MM.1S (cell line): ENCODE results near the gene FUS.
"Not testable (repeated sequence)": the region's sequence is repeated elsewhere in the genome, so short reads cannot be mapped to it uniquely, and the experiment has no call there.

Experiments used
- DNase-seq: peaks from one replicate; pipeline ENCODE4 v3.0.0-alpha.2; 2015
- H2AFZ ChIP-seq: fragments of 300-600 bp; sonication (generic); 2 replicates; pipeline ENCODE4 v1.6.0; 2016; ENCODE audit warnings: antibody characterized with exemption, low read length
- H3F3A ChIP-seq: fragments of 300-600 bp; sonication (generic); 2 replicates; pipeline ENCODE4 v1.6.1; 2016; ENCODE audit warnings: mild to moderate bottlenecking, antibody characterized with exemption, low read length, moderate library complexity, mixed read lengths; ENCODE audit not compliant: insufficient read depth
- H3K27ac ChIP-seq: fragments of 300-600 bp; sonication (generic); 2 replicates; pipeline ENCODE4 v1.5.1; 2016; ENCODE audit warnings: mild to moderate bottlenecking, low read length
- H3K27me3 ChIP-seq: fragments of 300-600 bp; sonication (generic); replicated peaks from 2 replicates; pipeline ENCODE4 v1.6.0; 2016; ENCODE audit warnings: low read length; ENCODE audit not compliant: insufficient read depth
- H3K36me3 ChIP-seq: fragments of 300-600 bp; sonication (generic); replicated peaks from 2 replicates; pipeline ENCODE4 v1.6.1; 2016; ENCODE audit warnings: mild to moderate bottlenecking, low read length, mixed read lengths; ENCODE audit not compliant: insufficient read depth
- H3K4me1 ChIP-seq: fragments of 300-600 bp; sonication (generic); 2 replicates; pipeline ENCODE4 v1.6.1; 2016; ENCODE audit warnings: low read length, mixed read lengths
- H3K4me2 ChIP-seq: fragments of 300-600 bp; sonication (generic); 2 replicates; pipeline ENCODE4 v1.6.0; 2016; ENCODE audit warnings: low read depth, low read length
- H3K4me3 ChIP-seq: fragments of 300-600 bp; sonication (generic); 2 replicates; pipeline ENCODE4 v1.5.1; 2016; ENCODE audit warnings: low read length, mixed read lengths
- H3K79me2 ChIP-seq: fragments of 300-600 bp; sonication (generic); 2 replicates; pipeline ENCODE4 v1.6.1; 2016; ENCODE audit warnings: mixed run types, low read length, mixed read lengths
- H3K9ac ChIP-seq: fragments of 300-600 bp; sonication (generic); 2 replicates; pipeline ENCODE4 v1.6.1; 2016; ENCODE audit warnings: low read length, mixed read lengths
- H3K9me2 ChIP-seq: fragments of 300-600 bp; sonication (generic); replicated peaks from 2 replicates; pipeline ENCODE4 v1.6.1; 2016; ENCODE audit warnings: mild to moderate bottlenecking, low read length, mixed read lengths; ENCODE audit not compliant: insufficient read depth
- H3K9me3 ChIP-seq: fragments of 300-600 bp; sonication (generic); replicated peaks from 2 replicates; pipeline ENCODE4 v1.6.1; 2016; ENCODE audit warnings: mild to moderate bottlenecking, low read length, mixed read lengths; ENCODE audit not compliant: insufficient read depth
- H4K20me1 ChIP-seq: fragments of 300-600 bp; sonication (generic); 2 replicates; pipeline ENCODE4 v1.6.1; 2016; ENCODE audit warnings: mild to moderate bottlenecking, low read length, moderate library complexity, mixed read lengths; ENCODE audit not compliant: insufficient read depth
- EZH2 ChIP-seq: fragments of 300-600 bp; sonication (generic); optimal IDR thresholded peaks from 2 replicates; pipeline ENCODE3; 2017; ENCODE audit warnings: low read depth, mild to moderate bottlenecking, antibody characterized with exemption, low read length, mixed read lengths
- EZH2phosphoT487 ChIP-seq: fragments of 300-600 bp; sonication (generic); IDR thresholded peaks from 2 replicates; pipeline ENCODE4 v1.6.1; 2018; ENCODE audit warnings: antibody characterized with exemption, low read length
- TF ChIP-seq, protein P1 (sequence below): fragments of 300-600 bp; sonication (generic); IDR thresholded peaks from 2 replicates; pipeline ENCODE4 v1.5.1; 2016; ENCODE audit warnings: antibody characterized with exemption, low read length, mixed read lengths

The FUS gene

DNA sequence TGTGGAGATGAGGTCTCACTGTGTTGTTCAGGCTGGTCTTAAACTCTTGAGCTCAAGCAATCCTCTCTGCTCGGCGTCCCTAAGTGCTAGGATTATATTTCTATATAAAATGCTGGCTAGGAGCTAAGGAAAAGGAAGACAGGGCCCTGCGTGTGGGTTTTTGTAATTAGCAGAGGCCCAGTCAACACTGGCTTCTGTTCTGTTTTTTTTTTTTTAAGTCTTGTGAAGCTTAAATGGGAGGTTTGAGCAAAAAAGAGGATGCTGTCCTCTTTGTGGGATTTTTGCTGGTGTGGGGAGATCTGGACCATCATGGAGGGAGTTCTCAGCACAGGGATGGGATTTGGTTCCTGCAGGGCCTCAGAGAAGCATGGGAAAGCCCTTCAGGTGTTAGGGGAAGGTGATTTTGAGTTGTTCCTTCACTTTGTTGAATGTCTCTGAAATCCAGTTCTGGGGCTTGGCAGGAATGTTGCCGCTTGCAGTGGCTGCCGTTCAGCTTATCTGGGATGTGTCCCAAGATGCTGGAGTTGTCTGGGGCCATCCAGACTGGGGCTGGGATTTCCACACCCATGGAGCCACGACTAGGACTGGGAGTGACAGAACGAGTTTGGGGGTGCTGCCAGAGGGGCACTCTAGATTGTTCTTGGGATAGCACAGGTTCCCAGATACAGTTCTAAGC, 18.4 kb downstream of the FUS start:
- no peaks in the 10 kb centered on the region for H3K79me2 ChIP-seq
- H3K27me3 ChIP-seq = no peaks in the 10 kb centered on the region
- H4K20me1 ChIP-seq = no peaks in the 10 kb centered on the region
- H3K4me2 ChIP-seq = no peak overlapping the region
- H3K4me1 ChIP-seq = peaks cover 10% of the 10 kb centered on the region
- H3K9me3 ChIP-seq = no peaks in the 10 kb centered on the region
- no peak overlapping the region for H3K9ac ChIP-seq
- TF ChIP-seq EZH2phosphoT487 = no peak
- TF ChIP-seq, protein P1, sequence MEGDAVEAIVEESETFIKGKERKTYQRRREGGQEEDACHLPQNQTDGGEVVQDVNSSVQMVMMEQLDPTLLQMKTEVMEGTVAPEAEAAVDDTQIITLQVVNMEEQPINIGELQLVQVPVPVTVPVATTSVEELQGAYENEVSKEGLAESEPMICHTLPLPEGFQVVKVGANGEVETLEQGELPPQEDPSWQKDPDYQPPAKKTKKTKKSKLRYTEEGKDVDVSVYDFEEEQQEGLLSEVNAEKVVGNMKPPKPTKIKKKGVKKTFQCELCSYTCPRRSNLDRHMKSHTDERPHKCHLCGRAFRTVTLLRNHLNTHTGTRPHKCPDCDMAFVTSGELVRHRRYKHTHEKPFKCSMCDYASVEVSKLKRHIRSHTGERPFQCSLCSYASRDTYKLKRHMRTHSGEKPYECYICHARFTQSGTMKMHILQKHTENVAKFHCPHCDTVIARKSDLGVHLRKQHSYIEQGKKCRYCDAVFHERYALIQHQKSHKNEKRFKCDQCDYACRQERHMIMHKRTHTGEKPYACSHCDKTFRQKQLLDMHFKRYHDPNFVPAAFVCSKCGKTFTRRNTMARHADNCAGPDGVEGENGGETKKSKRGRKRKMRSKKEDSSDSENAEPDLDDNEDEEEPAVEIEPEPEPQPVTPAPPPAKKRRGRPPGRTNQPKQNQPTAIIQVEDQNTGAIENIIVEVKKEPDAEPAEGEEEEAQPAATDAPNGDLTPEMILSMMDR = no peak
- no peak for TF ChIP-seq EZH2
- H3F3A ChIP-seq = peaks cover 15% of the 10 kb centered on the region; the same call in 1 of the 2 replicates
- no peaks in the 10 kb centered on the region for H3K9me2 ChIP-seq
- no peak overlapping the region for H3K4me3 ChIP-seq
- H2AFZ ChIP-seq = no peak overlapping the region
- H3K27ac ChIP-seq = no peak overlapping the region
- DNase-seq = no peak
- H3K36me3 ChIP-seq = 0 out of 2 replicates have a peak, but pooled peaks cover under 1% of the 10 kb centered on the region

DNA sequence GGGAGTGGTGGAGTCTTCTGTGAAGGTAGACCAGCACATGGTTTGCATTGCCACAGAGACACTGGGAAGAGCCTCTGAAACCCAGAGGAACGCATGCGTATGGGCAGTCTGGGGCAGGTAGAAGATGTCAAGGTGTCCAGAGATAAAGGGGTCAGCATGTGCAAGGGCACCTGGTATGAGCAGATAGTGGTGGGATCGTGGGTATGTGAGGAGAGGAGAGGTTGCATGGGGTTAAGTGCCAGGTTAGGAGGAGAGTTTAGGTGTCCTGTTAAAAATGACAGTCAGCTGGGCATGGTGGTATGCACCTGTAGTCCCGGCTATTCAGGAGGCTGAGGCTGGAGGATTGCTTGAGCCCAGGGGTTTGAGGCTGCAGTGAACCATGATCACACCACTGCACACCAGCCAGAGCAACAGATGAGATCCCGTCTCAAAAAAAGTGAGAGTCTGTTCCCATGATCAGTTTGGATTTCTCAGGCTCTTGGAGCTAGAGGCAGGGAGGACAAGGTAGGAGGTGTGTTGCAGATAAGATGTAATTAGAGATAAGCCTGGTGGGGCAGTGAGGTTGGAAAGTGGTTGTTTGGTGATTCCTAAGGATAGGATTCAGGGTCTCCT, 19.6 kb downstream of the FUS start:
- no peaks in the 10 kb centered on the region for H3K36me3 ChIP-seq
- no peaks in the 10 kb centered on the region for H4K20me1 ChIP-seq
- no peak overlapping the region for H3K27ac ChIP-seq
- H2AFZ ChIP-seq = no peak overlapping the region
- peaks cover 15% of the 10 kb centered on the region; the same call in 1 of the 2 replicates for H3F3A ChIP-seq
- H3K9ac ChIP-seq = no peak overlapping the region
- no peak for DNase-seq
- TF ChIP-seq EZH2phosphoT487 = no peak
- no peak for TF ChIP-seq EZH2
- TF ChIP-seq, protein P1 = no peak
- H3K9me2 ChIP-seq = no peaks in the 10 kb centered on the region
- H3K27me3 ChIP-seq = no peaks in the 10 kb centered on the region
- peaks cover 10% of the 10 kb centered on the region; the same call in 1 of the 2 replicates for H3K4me1 ChIP-seq
- H3K4me3 ChIP-seq = no peak overlapping the region
- H3K79me2 ChIP-seq = no peaks in the 10 kb centered on the region
- no peaks in the 10 kb centered on the region for H3K9me3 ChIP-seq
- no peak overlapping the region for H3K4me2 ChIP-seq

DNA sequence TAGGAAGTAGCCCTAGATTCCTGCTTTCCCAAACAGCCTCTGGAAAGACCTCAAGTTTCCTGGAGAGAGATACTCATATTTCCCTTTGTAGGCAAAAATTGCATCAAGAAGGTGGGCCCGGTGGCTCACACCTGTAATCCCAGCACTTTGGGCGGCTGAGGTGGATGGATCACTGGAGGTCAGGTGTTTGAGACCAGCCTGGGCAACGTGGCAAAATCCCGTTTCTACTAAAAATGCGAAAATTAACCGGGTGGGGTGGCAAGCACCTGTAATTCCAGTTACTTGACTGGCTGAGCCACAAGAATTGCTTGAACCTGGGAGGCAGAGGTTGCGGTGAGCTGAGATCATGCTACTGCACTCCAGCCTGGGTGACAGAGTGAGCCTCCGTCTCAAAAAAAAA, 20.2 kb downstream of the FUS start:
- H2AFZ ChIP-seq, H3K36me3 ChIP-seq, H3K9ac ChIP-seq, H3K4me3 ChIP-seq, DNase-seq, H3K9me3 ChIP-seq, H4K20me1 ChIP-seq, H3K27ac ChIP-seq, H3K9me2 ChIP-seq, H3K27me3 ChIP-seq, H3K4me2 ChIP-seq, H3K79me2 ChIP-seq: not testable (repeated sequence)
- H3F3A ChIP-seq = peaks cover 15% of the 10 kb centered on the region; the same call in 1 of the 2 replicates
- peaks cover 10% of the 10 kb centered on the region; the same call in 1 of the 2 replicates for H3K4me1 ChIP-seq
